NCI-H2029 (cell line): ENCODE results near the gene CRLF2.
"Not testable (repeated sequence)": the region's sequence is repeated elsewhere in the genome, so short reads cannot be mapped to it uniquely, and the experiment has no call there.

Experiments used
- DNase-seq: peaks from one replicate; lab custom pipeline; 2025; lab: John Stamatoyannopoulos, UW

CRLF2 gene, protein sequence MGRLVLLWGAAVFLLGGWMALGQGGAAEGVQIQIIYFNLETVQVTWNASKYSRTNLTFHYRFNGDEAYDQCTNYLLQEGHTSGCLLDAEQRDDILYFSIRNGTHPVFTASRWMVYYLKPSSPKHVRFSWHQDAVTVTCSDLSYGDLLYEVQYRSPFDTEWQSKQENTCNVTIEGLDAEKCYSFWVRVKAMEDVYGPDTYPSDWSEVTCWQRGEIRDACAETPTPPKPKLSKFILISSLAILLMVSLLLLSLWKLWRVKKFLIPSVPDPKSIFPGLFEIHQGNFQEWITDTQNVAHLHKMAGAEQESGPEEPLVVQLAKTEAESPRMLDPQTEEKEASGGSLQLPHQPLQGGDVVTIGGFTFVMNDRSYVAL

DNA sequence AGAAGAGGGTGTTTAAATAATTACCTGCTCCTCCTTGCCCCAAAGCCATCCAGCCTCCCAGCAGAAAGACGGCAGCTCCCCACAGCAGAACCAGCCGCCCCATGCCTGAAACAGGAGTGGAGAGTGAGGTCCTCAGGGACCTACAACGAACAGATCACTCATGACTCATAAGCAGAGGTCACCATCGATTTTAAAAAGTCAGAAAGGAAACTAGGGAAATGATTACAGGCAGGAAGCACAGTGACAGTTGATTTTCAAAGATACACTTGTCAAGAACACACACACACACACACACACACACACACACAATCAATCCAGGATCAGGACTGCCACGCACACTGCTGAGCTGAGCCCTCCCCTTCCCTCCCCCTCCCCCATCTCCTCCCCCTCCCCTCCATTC is at the start of gene CRLF2:
Gene CRLF2, minus strand, starts transcription at position 118 of the 400 bp plus-strand sequence. Its CDS starts 15 bp downstream, at position 103.
- no peak for DNase-seq

DNA sequence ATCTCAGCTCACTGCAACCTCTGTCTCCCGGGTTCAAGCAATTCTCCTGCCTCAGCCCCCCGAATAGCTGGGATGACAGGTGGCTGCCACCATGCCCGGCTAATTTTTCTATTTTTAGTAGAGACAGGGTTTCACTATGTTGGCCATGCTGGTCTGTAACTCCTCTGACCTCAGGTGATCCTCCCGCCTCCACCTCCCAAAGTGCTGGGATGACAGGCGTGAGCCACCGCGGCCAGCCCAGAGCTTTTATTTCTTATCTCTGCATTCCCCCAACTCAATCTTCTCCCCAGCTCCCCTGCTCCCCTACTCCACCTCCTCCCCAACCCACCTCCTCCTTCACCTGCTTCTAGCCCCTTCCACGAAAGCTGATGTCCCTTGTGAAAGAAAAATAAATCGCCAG is 49.3 kb upstream of the CRLF2 start:
- not testable (repeated sequence) for DNase-seq

DNA sequence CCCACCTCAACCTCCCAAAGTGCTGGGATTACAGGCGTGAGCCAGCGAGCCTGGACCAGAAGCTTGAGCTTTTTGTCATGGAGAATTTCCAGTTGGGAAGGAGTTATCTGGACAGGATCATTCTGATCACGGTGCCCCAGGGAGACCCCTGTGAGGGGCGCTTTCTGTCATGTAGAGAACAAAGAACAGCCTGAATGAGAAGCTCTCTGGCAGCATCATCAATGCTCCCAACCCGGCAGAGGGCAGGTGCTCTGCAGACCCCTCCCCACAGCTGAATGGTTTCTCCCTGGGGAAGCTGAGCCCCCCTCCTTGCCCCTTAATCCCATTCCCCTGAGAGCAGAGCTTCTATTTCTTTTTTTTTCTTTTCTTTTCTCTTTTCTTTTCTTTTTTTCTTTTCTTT is 48.8 kb upstream of the CRLF2 start:
- DNase-seq = no peak

DNA sequence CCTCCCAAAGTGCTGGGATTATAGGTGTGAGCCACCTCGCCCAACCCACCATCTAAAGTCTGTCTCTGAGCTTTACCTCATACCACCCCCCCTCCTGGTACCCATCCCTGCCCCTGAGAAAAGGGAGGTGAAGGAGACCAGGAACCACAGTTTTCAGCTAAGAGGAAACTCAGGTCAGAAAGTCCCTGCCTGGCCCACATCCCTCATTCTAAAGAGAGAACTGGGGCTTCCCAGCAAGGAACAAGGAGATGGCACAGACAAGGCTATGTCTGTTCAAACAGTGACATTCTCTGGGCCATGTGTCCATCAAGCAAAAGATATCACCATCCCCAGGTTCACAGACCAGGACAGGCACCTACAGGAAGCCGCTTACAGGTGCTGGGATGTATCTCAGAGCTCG is 40.4 kb upstream of the CRLF2 start:
- no peak for DNase-seq

DNA sequence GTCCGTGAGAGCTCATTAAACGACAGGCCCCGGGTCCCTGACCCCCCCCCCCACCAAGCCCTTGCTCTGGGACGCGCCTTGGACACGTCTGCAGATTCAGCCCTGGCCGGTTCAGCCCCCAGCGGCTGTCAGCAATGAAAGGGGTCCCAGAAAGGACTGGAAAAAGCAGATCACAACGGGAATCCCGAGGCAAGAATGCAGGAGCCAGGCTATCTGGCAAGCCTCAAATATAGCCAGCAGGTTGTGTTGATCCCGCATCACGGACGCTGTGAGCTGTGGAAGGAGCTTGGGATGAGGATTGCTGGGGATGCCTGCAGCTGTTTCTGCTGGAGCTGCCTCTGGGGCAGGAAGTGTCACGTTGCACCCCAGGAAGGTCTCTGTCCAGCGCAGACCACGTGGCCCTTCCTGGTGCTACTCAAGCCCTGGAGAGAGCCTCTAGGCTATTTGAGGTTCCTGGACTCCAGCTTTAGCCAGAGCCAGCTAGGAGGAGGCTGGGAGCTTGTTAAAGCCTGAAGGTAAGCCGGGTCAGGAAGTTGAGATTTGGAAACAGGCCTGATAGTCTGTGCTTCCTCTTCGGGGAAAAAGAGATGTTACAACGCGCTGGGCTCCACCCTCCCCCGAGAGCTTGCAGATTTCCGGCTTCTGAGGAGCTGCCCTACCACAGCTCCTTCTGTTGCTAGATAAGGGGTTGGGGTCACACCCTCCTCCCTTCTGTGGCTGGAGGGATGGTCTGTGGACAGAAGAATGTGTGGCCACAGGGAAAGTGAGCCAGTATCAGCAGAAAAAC is 36.8 kb upstream of the CRLF2 start:
- no peak for DNase-seq

DNA sequence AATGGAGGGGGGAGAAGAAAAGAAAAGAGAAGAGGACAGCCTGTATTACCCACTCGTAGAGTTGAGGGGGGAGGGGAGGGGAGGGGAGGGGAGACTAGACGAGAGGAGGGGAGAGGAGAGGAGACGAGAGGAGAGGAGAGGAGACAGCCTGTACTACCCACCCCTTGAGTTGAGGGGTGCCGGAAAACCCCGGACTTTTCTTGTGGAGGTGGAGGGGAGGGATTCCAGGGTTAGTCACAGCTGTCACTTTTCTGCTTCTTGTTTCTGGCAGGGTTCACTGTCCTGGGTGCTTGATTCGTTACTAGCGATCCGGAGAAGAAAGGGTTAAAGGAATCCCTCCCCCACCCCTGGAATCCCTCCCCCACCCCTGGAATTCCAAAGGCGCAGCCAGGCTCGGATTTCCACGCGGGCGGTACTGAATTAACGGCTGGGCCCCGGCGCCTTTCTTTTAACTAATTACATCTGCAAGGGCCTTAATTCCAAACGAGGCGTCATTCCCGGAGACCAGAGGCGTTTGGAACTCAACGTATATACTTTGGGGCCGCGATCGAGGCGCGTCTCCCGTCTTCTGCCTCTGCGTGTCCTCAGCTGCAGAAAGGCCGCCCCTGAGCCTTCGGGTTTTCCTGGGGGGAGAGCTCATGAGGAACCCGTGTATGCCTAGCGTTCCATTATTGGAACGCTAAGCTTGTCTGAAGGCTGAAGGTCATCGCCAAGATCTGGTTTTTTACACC is 36.0 kb upstream of the CRLF2 start:
- no peak for DNase-seq

DNA sequence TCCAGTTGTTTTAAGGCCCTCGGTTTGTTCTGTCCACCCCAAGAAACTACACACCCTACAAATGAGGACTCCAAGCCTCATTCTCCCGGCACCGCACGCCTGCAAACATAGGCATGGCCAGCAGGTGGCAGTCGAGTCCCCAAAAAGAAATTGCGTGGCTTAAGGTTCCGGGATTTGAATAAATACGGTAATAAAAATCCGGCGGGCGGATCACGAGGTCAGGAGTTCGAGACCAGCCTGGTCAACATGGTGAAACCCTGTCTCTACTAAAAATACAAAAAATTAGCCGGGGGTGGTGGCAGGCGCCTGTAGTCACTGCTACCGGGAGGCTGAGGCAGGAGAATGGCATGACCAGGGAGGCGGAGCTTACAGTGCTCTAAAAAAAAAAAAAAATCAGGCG is 34.4 kb upstream of the CRLF2 start:
- no peak for DNase-seq

DNA sequence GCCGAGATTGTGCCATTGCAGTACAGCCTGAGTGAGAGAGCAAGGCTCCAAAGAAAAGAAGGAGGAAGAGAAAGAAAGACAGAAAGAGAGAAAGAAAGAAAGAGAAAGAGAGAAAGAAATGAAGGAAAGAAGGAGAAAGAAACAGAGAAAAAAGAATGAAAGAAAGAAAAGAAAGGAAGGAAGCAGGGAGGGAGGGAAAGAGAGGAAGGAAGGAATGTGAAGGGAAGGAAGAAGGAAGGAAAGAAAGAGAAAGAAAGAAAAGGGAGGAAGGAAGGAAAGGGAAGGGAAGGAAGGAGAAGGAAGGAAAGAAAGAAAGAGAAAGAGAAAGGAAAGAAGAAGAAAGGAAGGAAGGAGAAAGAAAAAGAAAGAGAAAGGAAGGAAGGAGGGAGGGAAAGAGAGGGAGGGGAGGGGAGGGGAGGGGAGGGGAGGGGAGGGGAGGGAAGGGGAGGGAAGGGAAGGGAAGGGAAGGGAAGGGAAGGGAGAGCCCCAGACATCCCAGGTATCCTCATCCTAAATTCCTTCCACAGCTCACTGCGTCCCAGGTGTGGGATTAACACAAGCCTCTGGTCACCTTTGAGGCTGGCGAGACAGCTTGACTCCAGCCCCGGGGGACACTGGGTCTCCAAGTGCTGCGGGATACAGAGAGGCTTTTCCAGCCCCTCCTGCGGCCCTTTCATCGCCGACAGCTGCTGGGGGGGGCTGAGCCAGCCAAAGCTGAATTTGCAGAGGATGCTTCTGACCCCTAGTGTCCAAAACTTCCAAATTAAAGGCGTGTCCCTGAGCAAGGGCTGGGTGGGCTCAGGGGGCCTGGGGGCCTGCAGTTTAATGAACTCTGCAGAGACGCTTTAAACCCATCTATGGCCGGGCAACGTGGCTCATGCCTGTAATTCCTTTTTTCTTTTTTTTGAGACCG is 32.0 kb upstream of the CRLF2 start:
- DNase-seq = no peak

DNA sequence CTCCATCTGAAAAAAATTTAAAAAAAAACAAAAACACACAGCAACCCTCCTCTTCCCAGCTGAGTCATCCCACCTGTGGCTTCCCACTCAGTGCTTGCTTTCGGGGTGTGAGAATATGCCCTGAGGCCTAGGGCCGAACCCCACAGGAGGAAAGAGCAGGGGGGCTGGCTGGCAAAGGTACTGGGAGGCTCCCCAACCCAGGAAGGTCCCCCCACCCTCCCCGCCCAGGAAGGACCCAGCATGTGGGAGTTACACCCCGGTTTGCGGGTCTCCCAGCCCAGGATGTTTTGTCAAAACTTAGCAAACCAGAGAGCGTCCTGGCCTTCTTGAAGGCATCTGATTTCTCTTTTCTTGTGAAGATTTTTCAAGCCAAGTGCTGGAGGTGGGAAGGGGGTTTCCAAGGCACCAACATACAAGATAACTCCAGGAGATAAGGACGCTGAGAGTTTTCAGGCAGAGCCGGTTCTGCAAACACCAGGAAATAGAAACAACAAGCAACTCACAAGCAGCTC is 30.5 kb upstream of the CRLF2 start:
- DNase-seq = no peak

DNA sequence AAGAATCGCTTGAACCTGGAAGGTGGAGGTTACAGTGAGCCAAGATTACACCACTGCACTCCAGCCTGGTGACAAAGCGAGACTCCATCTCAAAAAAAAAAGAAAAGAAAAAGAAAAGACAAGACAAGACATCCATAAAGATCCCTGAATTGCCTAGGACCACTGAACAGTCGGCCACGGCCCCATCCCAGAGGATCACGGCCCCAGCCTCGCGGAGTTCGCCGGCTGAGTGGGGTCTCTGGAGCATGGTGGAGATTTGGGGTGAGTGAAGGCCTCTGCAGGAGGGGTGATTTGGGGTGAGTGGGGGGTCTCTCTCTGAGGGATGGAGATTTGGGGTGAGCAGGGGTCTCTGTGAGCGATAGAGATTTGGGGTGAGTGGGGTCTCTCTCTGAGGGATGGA is 28.1 kb upstream of the CRLF2 start:
- DNase-seq = not testable (repeated sequence)

DNA sequence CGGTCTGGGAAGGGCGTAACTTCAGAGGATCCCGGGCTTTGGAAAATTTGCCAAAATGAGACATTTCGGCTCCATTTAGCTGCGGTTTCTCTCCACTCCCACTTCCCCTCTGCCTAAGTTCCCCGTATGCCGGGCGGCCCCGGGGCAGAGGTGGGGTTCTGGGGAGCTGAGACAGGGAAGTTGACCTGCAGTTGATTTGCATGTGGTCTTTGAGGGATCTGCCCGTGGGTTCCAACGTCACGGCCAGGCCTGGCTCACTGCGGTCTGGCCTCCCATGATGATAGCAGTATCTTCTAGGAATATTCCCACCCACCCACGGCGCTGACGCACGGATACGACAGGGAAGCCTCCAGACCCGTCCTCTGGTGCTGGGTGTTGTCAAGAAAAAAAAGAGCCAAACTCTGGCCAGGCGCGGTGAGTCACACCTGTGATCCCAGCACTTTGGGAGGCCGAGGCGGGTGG is 27.3 kb upstream of the CRLF2 start:
- no peak for DNase-seq

DNA sequence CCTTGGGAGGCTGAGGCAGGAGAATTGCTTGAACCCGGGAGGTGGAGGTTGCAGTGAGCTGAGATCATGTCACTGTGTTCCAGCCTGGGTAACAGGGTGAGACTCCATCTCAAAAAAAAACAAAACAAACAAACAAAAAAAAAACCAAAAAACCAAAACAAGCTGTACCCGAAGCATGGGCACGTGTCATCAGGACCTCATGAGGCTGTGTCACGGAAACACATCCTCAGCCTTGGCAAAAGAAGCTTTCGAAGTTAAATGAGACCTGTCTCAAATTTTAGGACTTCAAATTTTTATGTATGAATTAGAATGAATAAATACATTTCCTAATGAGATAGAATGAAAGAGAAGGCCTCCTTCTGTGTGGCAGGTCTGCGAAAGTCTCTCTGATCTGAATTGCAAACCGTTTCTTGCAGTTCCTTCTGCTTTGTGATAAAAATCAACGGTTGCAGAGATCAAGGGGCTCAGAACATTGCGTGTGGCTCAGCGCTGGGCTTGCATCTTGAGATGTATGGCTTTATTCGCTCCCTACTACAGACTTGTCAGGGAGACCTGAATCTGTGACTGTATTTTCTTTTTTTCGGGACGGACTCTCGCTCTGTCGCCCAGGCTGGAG is 19.5 kb upstream of the CRLF2 start:
- no peak for DNase-seq

DNA sequence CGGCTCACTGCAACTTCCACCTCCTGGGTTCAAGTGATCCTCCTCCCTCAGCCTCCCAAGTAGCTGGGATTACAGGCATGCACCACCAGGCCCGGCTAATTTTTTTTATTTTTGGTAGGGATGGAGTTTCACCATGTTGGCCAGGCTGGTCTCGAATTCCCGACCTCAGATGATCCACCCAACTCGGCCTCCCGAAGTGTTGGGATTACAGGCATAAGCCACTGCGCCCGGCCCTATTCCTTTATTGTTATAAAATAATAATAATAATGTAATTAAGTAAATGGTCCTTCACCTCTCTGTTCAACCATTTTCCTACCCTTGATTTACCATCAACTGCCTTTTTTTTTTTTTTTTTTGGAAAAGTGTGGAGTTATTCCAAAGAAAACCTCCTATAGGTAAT is 15.7 kb upstream of the CRLF2 start:
- DNase-seq = not testable (repeated sequence)

DNA sequence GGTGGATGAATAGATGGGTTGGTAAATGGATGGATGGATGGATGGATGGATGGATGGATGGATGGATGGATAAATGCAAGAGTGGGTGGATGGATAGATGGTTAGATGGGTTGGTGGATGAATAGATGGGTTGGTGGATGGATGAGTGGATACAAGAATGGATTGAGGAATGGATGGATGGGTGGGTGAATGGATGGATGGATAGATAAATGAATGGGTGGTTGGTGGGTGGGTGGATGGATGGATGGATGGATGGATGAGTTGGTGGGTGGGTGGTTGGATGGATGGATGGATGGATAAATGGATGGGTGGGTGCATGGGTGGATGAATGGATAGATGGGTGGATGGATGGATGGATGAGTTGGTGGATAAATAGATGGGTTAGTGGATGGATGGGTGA is 13.8 kb upstream of the CRLF2 start:
- no peak for DNase-seq

DNA sequence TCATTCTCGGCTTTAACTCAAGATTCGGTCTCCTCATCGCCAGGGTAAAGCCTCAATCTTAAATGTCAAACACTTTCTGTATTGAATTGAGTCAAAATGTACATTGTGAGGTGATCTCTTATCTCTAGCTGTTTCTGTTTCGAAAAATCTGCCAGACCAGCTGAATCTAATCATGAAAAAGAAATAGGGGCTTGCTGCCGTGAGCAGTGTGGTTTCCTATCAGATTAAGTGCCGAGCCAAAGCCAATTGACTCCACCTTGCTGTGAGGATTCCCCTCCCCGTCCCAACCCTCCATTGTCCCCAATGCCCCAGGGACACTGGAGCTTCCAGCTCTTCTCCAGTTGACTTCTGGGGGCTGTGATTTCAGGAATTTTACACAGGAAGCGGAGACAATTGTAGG is 12.5 kb upstream of the CRLF2 start:
- DNase-seq = no peak

DNA sequence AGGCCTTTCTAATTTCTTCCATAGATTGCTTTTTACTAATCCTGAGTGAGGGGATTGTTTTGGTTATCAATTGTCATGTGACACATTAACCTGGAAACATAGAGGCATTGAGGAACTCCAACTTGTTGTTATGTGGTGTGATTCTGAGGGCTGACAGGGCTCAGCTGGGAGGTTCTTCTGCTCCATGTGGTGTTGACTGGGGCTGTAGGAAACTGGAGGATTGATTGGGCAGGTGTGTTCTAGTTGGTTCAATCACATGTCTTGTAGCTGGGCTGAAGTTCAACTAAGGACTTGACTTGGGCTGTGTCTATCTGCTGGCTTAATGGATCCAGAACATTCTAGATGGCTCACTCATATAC is 10.8 kb upstream of the CRLF2 start:
- DNase-seq = no peak

DNA sequence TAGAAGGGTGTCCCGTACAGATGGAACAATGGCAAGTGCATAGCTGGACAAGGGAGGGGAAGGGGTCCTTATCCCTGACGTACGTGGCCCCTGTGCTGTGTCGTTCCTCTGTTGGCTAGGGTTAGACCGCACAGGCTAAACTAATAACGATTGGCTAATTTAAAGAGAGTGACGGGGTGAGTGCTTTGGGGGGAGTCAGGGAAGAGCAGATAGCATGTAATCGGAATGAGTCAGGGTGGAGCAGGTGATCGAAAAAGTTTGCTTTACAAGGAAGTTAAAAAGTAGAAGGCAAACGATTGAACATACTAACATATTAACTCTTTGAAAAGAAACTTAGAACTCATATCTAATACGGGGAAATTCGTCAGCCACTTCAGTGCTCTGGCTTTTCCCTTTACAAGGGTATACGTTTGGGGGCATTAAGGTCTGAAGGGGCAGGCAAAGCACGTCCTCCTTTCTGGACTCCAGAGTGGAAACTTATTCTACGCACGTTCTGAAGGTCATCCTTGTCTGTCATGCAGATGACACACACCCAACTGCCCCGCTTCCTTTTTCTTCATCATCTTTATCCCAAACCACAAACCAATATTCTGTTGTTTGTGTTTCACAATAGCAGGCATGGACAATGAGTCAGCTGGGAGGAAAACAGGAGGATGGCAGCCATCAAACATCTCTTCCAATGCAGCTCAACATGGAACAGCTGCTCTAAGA is 10.2 kb upstream of the CRLF2 start:
- no peak for DNase-seq

DNA sequence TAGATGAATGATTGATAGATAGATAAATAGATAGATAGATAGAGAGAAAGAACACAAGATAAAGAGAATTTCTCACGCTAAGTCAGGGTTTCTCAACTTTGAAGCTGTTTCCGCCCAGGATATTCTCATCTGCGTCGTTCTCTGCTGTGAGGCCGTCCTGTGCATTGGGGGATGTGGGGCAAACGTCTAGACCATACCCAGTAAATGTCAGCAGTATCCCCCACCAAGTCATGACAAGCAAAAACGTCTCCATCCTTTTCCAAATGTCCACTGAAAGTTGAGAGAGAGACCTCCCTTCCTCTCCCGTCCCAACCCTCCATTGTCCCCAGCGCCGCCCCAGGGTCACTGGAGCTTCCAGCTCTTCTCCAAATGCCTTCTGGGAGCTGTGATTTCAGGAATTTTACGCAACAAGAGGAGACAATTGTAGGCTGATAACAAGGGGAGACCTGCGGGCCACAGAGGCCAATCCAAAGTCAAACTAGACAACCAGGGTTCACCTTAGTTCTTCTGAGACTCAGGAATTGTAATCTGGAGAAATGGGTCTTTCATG is 8.9 kb upstream of the CRLF2 start:
- DNase-seq = no peak

DNA sequence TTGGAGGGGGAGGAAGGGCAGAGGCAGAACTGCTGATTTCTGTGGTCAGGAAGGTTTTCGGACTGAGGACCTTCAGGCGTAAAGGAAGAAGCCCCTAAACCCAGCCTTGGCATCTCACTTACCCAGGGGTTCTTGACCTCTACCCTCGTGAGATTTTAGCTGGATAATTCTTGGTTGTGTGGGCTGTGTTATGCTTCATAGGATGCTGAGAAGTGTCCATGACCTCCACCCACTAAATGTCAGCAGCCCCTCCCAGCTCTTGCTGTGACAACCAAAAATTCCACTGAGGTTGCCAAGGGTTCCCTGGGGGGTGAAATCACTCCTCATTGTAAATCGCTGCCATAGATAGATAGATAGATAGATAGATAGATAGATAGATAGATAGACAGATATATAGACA is 5.8 kb upstream of the CRLF2 start:
- DNase-seq = no peak
